A549 (cell line): Measurements from ENCODE around the gene DPYSL4. TPM values are rescaled to one million over a fixed set of nuclear protein-coding genes. Genes with fewer than 3 reads are reported as not detected.

Experiments used
- ATAC-seq, 2 experiments: fragments of 200-7000 bp in 1 of 2; fragments of >200 bp in 1 of 2; cut with Nextera tagmentation in 1 of 2; cut with Tn5 transposase in 1 of 2; 3 replicates each; pipeline versions ENCODE4 v1.8.0 to v1.9.1; 2018 to 2020; ENCODE audit warnings: mild to moderate bottlenecking in 1 of 2, moderate library complexity in 1 of 2
- CTCF ChIA-PET: fragments of 300-600 bp; sonication (Branson Sonifier 250); formaldehyde crosslinking; extraction: SDS; loops from one replicate; lab custom pipeline; 2021; ENCODE audit warnings: antibody characterized with exemption, inconsistent platforms; lab: Yijun Ruan, JAX
- POLR2A ChIA-PET: fragments of 350-600 bp; formaldehyde crosslinking; extraction: SDS; loops from one replicate; lab custom pipeline; 2021; ENCODE audit warnings: antibody characterized with exemption, inconsistent platforms; lab: Yijun Ruan, JAX
- DNase-seq, 2 experiments: peaks; one replicate each; pipeline versions ENCODE4 v3.0.0 to v3.0.0-alpha.2; 2011 to 2016; ENCODE audit warnings: low read depth in 1 of 2, low spot score in 1 of 2
- FAIRE-seq: peaks from 2 replicates; lab custom pipeline; 2011; peaks lifted over from hg19 to GRCh38; lab: Jason Lieb, UNC
- H3K27ac ChIP-seq, 2 experiments: fragments of >200 bp; sonication (Bioruptor Twin); formaldehyde crosslinking; 3 replicates each; pipeline ENCODE4 v1.5.1; 2016 to 2017
- H3K4me1 ChIP-seq: fragments of >200 bp; sonication (Bioruptor Twin); formaldehyde crosslinking; 3 replicates; pipeline ENCODE4 v1.6.1; 2016
- H3K4me2 ChIP-seq: fragments of >200 bp; sonication (Bioruptor Twin); formaldehyde crosslinking; 3 replicates; pipeline ENCODE4 v1.6.1; 2016
- H3K4me3 ChIP-seq: fragments of >200 bp; sonication (Bioruptor Twin); formaldehyde crosslinking; 3 replicates; pipeline ENCODE4 v1.5.1; 2016
- H3K9me3 ChIP-seq: fragments of >200 bp; sonication (Bioruptor Twin); formaldehyde crosslinking; 3 replicates; pipeline ENCODE4 v1.6.1; 2016
- BHLHE40 ChIP-seq: IDR thresholded peaks from 2 replicates; pipeline ENCODE4 v1.6.1; 2012; ENCODE audit warnings: low read depth, low read length, inconsistent platforms
- CBX8 ChIP-seq: fragments of 200-600 bp; sonication (generic); IDR thresholded peaks from 2 replicates; pipeline ENCODE4 v1.6.1; 2016
- E2F6 ChIP-seq: IDR thresholded peaks from 2 replicates; pipeline ENCODE4 v1.6.1; 2012; ENCODE audit warnings: low read depth, borderline replicate concordance
- EHMT2 ChIP-seq: fragments of 200-600 bp; sonication (generic); IDR thresholded peaks from 2 replicates; pipeline ENCODE4 v1.6.1; 2016; ENCODE audit warnings: antibody characterized with exemption, low read depth, mild to moderate bottlenecking, moderate library complexity
- ELK1 ChIP-seq: fragments of 150-350 bp; IDR thresholded peaks from 2 replicates; pipeline ENCODE4 v1.6.1; 2014; ENCODE audit warnings: low read depth, mild to moderate bottlenecking, low read length
- FOSB ChIP-seq: fragments of 250-450 bp; sonication (Bioruptor Pico); IDR thresholded peaks from 2 replicates; pipeline ENCODE4 v1.5.0; 2020; ENCODE audit warnings: mild to moderate bottlenecking, moderate library complexity
- FOSL2 ChIP-seq, 2 experiments: fragments of 450-650 bp in 1 of 2; fragments of >200 bp in 1 of 2; sonication (Bioruptor Twin) in 1 of 2; formaldehyde crosslinking; IDR thresholded peaks; 2 replicates each; pipeline versions ENCODE4 v1.5.0 to v1.6.1; 2016 to 2020; ENCODE audit warnings: mild to moderate bottlenecking in 1 of 2, moderate library complexity in 1 of 2
- HDAC2 ChIP-seq: fragments of 200-600 bp; sonication (generic); IDR thresholded peaks from 2 replicates; pipeline ENCODE4 v1.6.1; 2016
- HOXB5 ChIP-seq: fragments of 250-450 bp; sonication (Bioruptor Pico); IDR thresholded peaks from 2 replicates; pipeline ENCODE4 v1.5.0; 2020; ENCODE audit warnings: mild to moderate bottlenecking, moderate library complexity
- KDM1A ChIP-seq: fragments of 200-600 bp; sonication (generic); IDR thresholded peaks from 2 replicates; pipeline ENCODE4 v1.6.1; 2016; ENCODE audit warnings: low read depth, mild to moderate bottlenecking
- MYC ChIP-seq: IDR thresholded peaks from 2 replicates; pipeline ENCODE4 v1.6.1; 2012; ENCODE audit warnings: mild to moderate bottlenecking, inconsistent platforms, low read length, improper control_type of control experiment, borderline replicate concordance
- POLR2A ChIP-seq: IDR thresholded peaks from 2 replicates; pipeline ENCODE4 v1.6.1; 2012; ENCODE audit warnings: mild to moderate bottlenecking, low read length
- POLR2AphosphoS2 ChIP-seq: conservative IDR thresholded peaks from 2 replicates; pipeline ENCODE4 v1.6.1; 2012; ENCODE audit warnings: low read length, improper control_type of control experiment, inconsistent platforms
- RARB ChIP-seq: fragments of 250-450 bp; sonication (Bioruptor Pico); IDR thresholded peaks from 2 replicates; pipeline ENCODE4 v1.8.0; 2021; ENCODE audit warnings: mild to moderate bottlenecking, moderate library complexity
- RCOR1 ChIP-seq: fragments of 150-350 bp; IDR thresholded peaks from 2 replicates; pipeline ENCODE4 v1.6.1; 2014; ENCODE audit warnings: antibody characterized with exemption, low read length, low read depth
- SREBF2 ChIP-seq: fragments of 450-650 bp; IDR thresholded peaks from 2 replicates; pipeline ENCODE4 v1.6.1; 2014; ENCODE audit warnings: mild to moderate bottlenecking, moderate library complexity
- ZFP36 ChIP-seq: fragments of 450-650 bp; IDR thresholded peaks from 2 replicates; pipeline ENCODE4 v1.6.1; 2014; ENCODE audit warnings: borderline replicate concordance; ENCODE audit not compliant: partially characterized antibody
- WGBS: methylation state at CpG from one replicate; pipeline ENCODE4 v1.1.6; 2017; ENCODE audit errors: missing lambda C conversion rate; 5-methylcytosine and 5-hydroxymethylcytosine counted together
- polyA plus RNA-seq, 4 experiments: library from polyadenylated mRNA; depleted of rRNA in 3 of 4; stranded (reverse); fragments of >200 nt; fragmentation: RNase III in 1 of 4; extraction: RNeasy Plus Mini Kit Qiagen cat#74134 plus additional on column Dnase treatment in 1 of 4; gene quantifications; 2 replicates in 3 of 4; 3 replicates in 1 of 4; pipeline ENCODE4 v1.2.3, GENCODE V29; 2011 to 2017
- TF ChIP-seq, protein P1 (sequence below): fragments of 250-450 bp; sonication (Bioruptor Pico); IDR thresholded peaks from 2 replicates; pipeline ENCODE4 v1.5.0; 2020; ENCODE audit warnings: low read depth, mild to moderate bottlenecking, moderate library complexity
- TF ChIP-seq, protein P2 (sequence below): IDR thresholded peaks from 2 replicates; pipeline ENCODE4 v1.6.1; 2012
- TF ChIP-seq, protein P3 (sequence below): fragments of 200-600 bp; sonication (generic); IDR thresholded peaks from 2 replicates; pipeline ENCODE4 v1.6.1; 2016; ENCODE audit warnings: antibody characterized with exemption, mild to moderate bottlenecking, moderate library complexity
- TF ChIP-seq, protein P4 (sequence below): fragments of >200 bp; sonication (Bioruptor Twin); formaldehyde crosslinking; IDR thresholded peaks from 2 replicates; pipeline ENCODE4 v1.6.1; 2016

DPYSL4 gene
- polyA plus RNA-seq, 2 of the 4 experiments (the other 2 are of a cell fraction), result 2.9 to 14.1 TPM

GRCh38 chr10:132225849-132226205 is 39.1 kb downstream of the DPYSL4 start:
- ChIA-PET CTCF (interaction anchor here (1.1 to 4.7 kb wide), 4 partner anchors 32 to 134 kb away, joined by 3 to 34 read pairs (median 6); no protein-coding TSS in a partner anchor), POLR2A (no interaction called here)
- H3K4me3 ChIP-seq, result no peak overlapping the region
- no peak overlapping the region for H3K27ac ChIP-seq
- peaks cover 6% of the 10 kb centered on the region; the same call in 2 of the 3 replicates for H3K4me1 ChIP-seq
- H3K4me2 ChIP-seq, result no peak overlapping the region
- DNase-seq (no peak), ATAC-seq (no peak), FAIRE-seq (no peak)
- no peaks in the 10 kb centered on the region for H3K9me3 ChIP-seq
- WGBS, result 67% methylated on average over 4 of the region's 8 CpGs
- TF ChIP-seq, protein P1, sequence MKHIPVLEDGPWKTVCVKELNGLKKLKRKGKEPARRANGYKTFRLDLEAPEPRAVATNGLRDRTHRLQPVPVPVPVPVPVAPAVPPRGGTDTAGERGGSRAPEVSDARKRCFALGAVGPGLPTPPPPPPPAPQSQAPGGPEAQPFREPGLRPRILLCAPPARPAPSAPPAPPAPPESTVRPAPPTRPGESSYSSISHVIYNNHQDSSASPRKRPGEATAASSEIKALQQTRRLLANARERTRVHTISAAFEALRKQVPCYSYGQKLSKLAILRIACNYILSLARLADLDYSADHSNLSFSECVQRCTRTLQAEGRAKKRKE (CRISPR knock-in tag), result no peak

GRCh38 chr10:132226586-132227405 is 40.0 kb downstream of the DPYSL4 start:
- WGBS, result 88% methylated on average over 23 of the region's 27 CpGs
- no peak for TF ChIP-seq EHMT2
- TF ChIP-seq KDM1A, result no peak
- no peak for TF ChIP-seq RCOR1
- no peak for TF ChIP-seq HOXB5 (CRISPR knock-in tag)
- TF ChIP-seq ZFP36, result no peak
- TF ChIP-seq ELK1, result no peak
- TF ChIP-seq, protein P2, sequence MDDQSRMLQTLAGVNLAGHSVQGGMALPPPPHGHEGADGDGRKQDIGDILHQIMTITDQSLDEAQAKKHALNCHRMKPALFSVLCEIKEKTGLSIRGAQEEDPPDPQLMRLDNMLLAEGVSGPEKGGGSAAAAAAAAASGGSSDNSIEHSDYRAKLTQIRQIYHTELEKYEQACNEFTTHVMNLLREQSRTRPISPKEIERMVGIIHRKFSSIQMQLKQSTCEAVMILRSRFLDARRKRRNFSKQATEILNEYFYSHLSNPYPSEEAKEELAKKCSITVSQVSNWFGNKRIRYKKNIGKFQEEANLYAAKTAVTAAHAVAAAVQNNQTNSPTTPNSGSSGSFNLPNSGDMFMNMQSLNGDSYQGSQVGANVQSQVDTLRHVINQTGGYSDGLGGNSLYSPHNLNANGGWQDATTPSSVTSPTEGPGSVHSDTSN, result no peak
- no peak for TF ChIP-seq CBX8
- TF ChIP-seq FOSB (CRISPR knock-in tag), result no peak
- TF ChIP-seq, protein P3, sequence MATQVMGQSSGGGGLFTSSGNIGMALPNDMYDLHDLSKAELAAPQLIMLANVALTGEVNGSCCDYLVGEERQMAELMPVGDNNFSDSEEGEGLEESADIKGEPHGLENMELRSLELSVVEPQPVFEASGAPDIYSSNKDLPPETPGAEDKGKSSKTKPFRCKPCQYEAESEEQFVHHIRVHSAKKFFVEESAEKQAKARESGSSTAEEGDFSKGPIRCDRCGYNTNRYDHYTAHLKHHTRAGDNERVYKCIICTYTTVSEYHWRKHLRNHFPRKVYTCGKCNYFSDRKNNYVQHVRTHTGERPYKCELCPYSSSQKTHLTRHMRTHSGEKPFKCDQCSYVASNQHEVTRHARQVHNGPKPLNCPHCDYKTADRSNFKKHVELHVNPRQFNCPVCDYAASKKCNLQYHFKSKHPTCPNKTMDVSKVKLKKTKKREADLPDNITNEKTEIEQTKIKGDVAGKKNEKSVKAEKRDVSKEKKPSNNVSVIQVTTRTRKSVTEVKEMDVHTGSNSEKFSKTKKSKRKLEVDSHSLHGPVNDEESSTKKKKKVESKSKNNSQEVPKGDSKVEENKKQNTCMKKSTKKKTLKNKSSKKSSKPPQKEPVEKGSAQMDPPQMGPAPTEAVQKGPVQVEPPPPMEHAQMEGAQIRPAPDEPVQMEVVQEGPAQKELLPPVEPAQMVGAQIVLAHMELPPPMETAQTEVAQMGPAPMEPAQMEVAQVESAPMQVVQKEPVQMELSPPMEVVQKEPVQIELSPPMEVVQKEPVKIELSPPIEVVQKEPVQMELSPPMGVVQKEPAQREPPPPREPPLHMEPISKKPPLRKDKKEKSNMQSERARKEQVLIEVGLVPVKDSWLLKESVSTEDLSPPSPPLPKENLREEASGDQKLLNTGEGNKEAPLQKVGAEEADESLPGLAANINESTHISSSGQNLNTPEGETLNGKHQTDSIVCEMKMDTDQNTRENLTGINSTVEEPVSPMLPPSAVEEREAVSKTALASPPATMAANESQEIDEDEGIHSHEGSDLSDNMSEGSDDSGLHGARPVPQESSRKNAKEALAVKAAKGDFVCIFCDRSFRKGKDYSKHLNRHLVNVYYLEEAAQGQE, result no peak
- TF ChIP-seq SREBF2, result no peak
- TF ChIP-seq HDAC2, result no peak
- TF ChIP-seq E2F6, result no peak
- no peak for TF ChIP-seq MYC
- no peak for TF ChIP-seq BHLHE40
- TF ChIP-seq, protein P4, sequence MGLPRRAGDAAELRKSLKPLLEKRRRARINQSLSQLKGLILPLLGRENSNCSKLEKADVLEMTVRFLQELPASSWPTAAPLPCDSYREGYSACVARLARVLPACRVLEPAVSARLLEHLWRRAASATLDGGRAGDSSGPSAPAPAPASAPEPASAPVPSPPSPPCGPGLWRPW, result no peak
- TF ChIP-seq POLR2AphosphoS2, result no peak
- no peak for TF ChIP-seq POLR2A
- TF ChIP-seq FOSL2 (IDR thresholded peaks at IDR 0.05), result no peak
- no peak for TF ChIP-seq FOSL2 (CRISPR knock-in tag; IDR thresholded peaks at IDR 0.05)
- no peak for TF ChIP-seq RARB (CRISPR knock-in tag)
- Histone ChIP-seq H3K27ac (no peak overlapping the region), H3K4me3 (no peak overlapping the region), H3K4me2 (no peak overlapping the region), H3K4me1 (peaks cover 6% of the 10 kb centered on the region; the same call in 2 of the 3 replicates), H3K9me3 (no peaks in the 10 kb centered on the region)
- ChIA-PET CTCF (interaction anchor here (1.1 to 4.7 kb wide), 4 partner anchors 31 to 133 kb away, joined by 3 to 34 read pairs (median 6); no protein-coding TSS in a partner anchor), POLR2A (no interaction called here)
- DNase-seq, result no peak
- FAIRE-seq, result no peak
- ATAC-seq, result no peak
